NCI-H446 treated with DMSO at 0.1 percent for 48 hours (cell line): Measurements from ENCODE around the gene TSPYL2.

Source experiments
- DNase-seq: peaks from one replicate; lab custom pipeline; 2025; lab: John Stamatoyannopoulos, UW

Gene TSPYL2

GRCh38 chrX:53080628-53081580 lies 1.3 kb upstream of the TSPYL2 start:
- no peak for DNase-seq

DNA sequence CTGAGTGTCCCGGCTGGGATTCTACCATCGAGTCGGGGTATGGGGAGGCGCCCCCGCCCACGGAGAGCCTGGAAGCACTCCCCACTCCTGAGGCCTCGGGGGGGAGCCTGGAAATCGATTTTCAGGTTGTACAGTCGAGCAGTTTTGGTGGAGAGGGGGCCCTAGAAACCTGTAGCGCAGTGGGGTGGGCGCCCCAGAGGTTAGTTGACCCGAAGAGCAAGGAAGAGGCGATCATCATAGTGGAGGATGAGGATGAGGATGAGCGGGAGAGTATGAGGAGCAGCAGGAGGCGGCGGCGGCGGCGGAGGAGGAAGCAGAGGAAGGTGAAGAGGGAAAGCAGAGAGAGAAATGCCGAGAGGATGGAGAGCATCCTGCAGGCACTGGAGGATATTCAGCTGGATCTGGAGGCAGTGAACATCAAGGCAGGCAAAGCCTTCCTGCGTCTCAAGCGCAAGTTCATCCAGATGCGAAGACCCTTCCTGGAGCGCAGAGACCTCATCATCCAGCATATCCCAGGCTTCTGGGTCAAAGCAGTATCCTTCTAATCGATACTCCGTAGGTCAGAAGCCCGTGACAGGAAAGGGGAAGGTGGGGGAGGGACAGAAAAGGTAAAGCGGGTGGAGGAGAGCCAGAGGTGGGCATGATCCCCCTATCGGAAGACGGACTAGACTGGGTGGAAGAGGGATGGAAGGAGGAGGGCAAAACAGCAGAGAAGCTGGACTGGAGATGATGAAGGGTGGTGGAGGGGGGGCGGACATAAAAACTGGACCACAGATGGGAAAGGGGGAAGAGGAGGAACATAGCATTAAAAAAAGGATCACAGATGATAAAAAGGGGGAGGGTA lies 828 bp downstream of the TSPYL2 start:
- DNase-seq: no peak

- DNase-seq: no peak
These were observed 1.9 kb downstream of the TSPYL2 start for GRCh38 chrX:53084043-53084570.

GRCh38 chrX:53084863-53085262 lies 2.7 kb downstream of the TSPYL2 start:
- DNase-seq: no peak

DNA sequence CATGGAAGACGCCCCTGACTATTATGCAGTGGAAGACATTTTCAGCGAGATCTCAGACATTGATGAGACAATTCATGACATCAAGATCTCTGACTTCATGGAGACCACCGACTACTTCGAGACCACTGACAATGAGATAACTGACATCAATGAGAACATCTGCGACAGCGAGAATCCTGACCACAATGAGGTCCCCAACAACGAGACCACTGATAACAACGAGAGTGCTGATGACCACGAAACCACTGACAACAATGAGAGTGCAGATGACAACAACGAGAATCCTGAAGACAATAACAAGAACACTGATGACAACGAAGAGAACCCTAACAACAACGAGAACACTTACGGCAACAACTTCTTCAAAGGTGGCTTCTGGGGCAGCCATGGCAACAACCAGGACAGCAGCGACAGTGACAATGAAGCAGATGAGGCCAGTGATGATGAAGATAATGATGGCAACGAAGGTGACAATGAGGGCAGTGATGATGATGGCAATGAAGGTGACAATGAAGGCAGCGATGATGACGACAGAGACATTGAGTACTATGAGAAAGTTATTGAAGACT lies 3.6 kb downstream of the TSPYL2 start:
- DNase-seq: no peak

- DNase-seq: no peak
These were observed 4.3 kb downstream of the TSPYL2 start for GRCh38 chrX:53086464-53086863.

GRCh38 chrX:53087388-53087831 lies 5.2 kb downstream of the TSPYL2 start:
- DNase-seq: no peak

GRCh38 chrX:53088136-53088974 lies 6.2 kb downstream of the TSPYL2 start:
- no peak for DNase-seq

DNA sequence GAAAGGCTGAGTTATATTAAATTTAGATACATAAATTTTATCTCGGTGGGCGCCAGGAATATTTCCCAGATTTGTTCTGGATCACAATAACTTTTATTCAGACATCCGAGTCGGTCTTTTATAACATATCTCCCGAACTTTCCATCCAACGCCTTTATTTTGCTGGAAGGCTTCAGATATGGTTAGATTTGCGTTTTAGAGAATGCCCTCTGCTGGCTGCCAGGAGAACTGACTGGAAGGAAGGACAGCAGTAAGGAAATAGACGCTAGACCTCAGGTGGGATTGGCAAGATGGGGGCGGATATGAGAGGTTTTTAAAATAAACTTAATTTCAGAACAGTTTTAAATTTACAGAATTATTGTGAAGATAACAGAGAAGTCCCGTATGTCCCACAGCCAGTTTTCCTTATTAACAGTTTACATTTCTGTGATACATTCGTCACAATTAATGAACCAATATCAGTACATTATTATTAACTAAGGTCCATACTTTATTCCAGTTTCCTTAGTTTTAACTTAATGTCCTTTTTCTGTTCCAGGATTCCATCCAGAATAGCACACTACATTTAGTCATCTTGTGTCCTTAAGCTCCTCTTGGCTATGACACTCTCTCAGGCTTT lies 7.2 kb downstream of the TSPYL2 start:
- peak; percentile 20 for DNase-seq

GRCh38 chrX:53089925-53090324 lies 7.8 kb downstream of the TSPYL2 start:
- no peak for DNase-seq

DNA sequence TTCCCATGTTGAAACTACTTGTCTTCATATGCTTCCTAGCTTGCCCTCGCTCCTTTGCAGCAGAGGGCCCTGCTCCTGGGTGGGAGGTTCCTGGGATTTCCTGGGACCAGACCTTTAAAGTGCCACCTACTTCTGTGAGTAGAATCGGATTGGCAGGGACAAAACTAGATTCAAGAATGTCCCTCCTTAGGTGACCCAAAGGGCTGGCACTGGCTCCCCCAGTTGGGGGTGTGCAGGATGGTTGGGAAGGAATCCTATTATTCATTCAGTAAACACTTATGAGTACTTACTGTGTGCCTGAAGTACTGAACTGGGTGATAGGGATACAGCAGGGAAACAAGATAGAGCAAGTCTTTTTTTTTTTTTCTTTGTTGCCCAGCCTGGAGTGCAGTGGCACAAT lies 9.2 kb downstream of the TSPYL2 start:
- no peak for DNase-seq

- DNase-seq: peak; percentile 50
These were observed 11.0 kb downstream of the TSPYL2 start for GRCh38 chrX:53093177-53093655.

DNA sequence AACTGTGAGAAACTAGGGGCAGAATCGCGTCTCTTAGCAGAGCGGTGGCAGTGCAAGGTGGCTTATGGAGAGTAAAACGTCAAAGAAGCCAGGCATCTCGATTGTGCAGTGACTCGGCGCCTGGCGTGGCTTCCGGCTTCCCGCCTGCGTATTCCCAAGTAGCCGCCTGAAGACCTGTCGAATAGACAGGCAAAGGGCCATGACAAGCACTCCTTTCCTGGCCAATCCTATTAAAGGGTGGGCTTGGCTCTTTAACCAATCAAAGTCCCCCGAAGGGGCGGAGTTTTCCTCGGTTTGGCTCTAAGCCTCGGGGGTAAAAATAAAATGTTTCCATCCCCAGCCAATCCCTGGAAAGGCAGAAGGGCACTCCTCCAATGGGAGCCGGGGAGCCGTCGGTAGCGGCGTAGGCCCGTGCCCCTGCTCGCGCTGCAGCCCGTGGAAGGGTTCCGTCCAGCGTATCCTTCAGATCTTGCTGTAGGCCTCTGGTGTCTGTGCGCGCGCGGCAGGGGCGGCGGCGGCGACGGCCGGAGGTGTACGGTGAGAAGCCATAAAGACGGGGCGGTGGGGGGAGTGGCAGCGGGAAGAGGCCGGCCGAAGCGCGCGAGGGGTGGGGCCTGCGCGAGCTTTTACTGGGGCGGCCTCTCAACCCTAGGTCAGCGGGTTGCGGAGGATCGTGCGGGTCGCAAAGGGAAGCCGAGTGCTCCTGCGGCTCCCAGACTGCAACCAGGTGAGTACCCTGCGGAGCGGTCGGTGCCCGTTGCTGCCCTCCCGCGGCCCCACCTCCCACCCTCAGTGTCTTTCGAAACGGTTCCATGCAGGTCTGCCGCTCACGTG lies 11.8 kb downstream of the TSPYL2 start, which contains the start of gene KANTR:
KANTR (plus strand) TSS at position 395 of the 834 bp plus-strand sequence. CDS start 30,131 bp downstream, outside the sequence.
- peak; percentile 94 for DNase-seq

- DNase-seq: no peak
These were observed 12.4 kb downstream of the TSPYL2 start for GRCh38 chrX:53094582-53094905.

GRCh38 chrX:53095796-53096195 lies 13.6 kb downstream of the TSPYL2 start:
- DNase-seq: no peak

GRCh38 chrX:53114864-53115549 lies 32.8 kb downstream of the TSPYL2 start:
- DNase-seq: no peak

- no peak for DNase-seq
These were observed 33.3 kb downstream of the TSPYL2 start for GRCh38 chrX:53115550-53115874.

- DNase-seq: no peak
These were observed 33.9 kb downstream of the TSPYL2 start for GRCh38 chrX:53116101-53116500.

DNA sequence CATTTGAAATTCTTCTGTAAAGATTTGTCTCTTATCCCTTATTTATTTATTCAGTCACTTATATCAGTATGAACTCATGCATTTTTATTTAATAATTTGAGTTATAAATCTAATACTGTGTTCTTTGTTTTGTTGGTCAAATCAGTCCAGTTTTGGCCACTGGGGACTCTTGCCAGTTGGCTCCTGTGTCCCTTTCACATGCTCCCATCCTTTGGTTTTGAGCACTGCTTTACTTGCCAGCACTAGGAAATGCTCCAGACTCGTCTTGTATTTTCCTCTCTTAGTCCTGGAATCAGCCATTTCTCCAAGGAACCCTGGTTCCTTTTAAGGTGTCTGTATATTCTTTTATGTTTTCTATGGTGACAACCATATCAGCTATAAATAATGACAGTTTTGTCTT lies 39.8 kb downstream of the TSPYL2 start:
- no peak for DNase-seq
